Body of pancreas (tissue), 4 donors: Measurements from ENCODE around the gene DHX30. TPM values are rescaled to one million over a fixed set of nuclear protein-coding genes. Genes with fewer than 3 reads are reported as not detected.

Experiments used
- ATAC-seq: fragments of 150-250 bp; one replicate; pipeline ENCODE4 v1.9.1; 2016
- DNase-seq, 4 donors: peaks; one replicate each; pipeline ENCODE4 v3.0.0-alpha.2; 2019
- H3K27ac ChIP-seq, 4 donors: fragments of 200-600 bp; sonication (generic); 1 replicate in 3 of 4; 2 replicates in 1 of 4; pipeline versions ENCODE4 v1.5.1 to v1.6.1; 2016 to 2019; ENCODE audit warnings: mild to moderate bottlenecking in 1 of 4, mixed read lengths in 1 of 4, moderate library complexity in 1 of 4
- H3K27me3 ChIP-seq, 2 donors: fragments of 200-600 bp; sonication (generic); one replicate each; pipeline ENCODE4 v1.6.0; 2016; ENCODE audit warnings: mild to moderate bottlenecking in 1 of 2
- H3K36me3 ChIP-seq, 2 donors: fragments of 200-600 bp; sonication (generic); replicated peaks in 1 of 2; 2 replicates each; pipeline ENCODE4 v1.5.1; 2016; ENCODE audit warnings: low read depth in 2 of 2; ENCODE audit not compliant: insufficient read depth in 1 of 2
- H3K4me1 ChIP-seq: fragments of 200-600 bp; sonication (generic); one replicate; pipeline ENCODE4 v1.6.0; 2016
- H3K4me3 ChIP-seq, 2 donors: fragments of 200-600 bp; sonication (generic); 1 replicate in 1 of 2; 2 replicates in 1 of 2; pipeline ENCODE4 v1.5.1; 2016 to 2019
- H3K9me3 ChIP-seq, 3 donors: fragments of 200-600 bp; sonication (generic); 1 replicate in 2 of 3; 2 replicates in 1 of 3; pipeline ENCODE4 v1.5.1; 2016
- CTCF ChIP-seq, 7 experiments: fragments of 450-650 bp in 4 of 7; fragments of 200-600 bp in 3 of 7; sonication (generic) in 3 of 7; IDR thresholded peaks; one replicate each; pipeline ENCODE4 v1.5.1; 2016 to 2019; ENCODE audit warnings: antibody characterized with exemption in 7 of 7
- POLR2A ChIP-seq, 3 donors: fragments of 450-650 bp; IDR thresholded peaks; one replicate each; pipeline ENCODE4 v1.6.1; 2016; ENCODE audit warnings: antibody characterized with exemption in 3 of 3, mild to moderate bottlenecking in 2 of 3
- whole genome bisulfite sequencing, 2 donors: methylation state at CpG; one replicate each; pipeline ENCODE4 v1.1.5; 2017; 5-methylcytosine and 5-hydroxymethylcytosine counted together
- intact Hi-C: fragments of 100-400 bp; cut with DNase I; formaldehyde crosslinking; loops from one replicate; pipeline ENCODE4 v1.15.1; 2023
- total RNA-seq, 2 donors: library from RNA; depleted of rRNA; stranded (reverse); fragments of >200 nt; gene quantifications; one replicate each; pipeline ENCODE4 v1.1.0, GENCODE V29; 2016

DHX30 gene
- total RNA-seq, 2 donors from 2014 or later, result 28.3 to 50.4 TPM

DNA sequence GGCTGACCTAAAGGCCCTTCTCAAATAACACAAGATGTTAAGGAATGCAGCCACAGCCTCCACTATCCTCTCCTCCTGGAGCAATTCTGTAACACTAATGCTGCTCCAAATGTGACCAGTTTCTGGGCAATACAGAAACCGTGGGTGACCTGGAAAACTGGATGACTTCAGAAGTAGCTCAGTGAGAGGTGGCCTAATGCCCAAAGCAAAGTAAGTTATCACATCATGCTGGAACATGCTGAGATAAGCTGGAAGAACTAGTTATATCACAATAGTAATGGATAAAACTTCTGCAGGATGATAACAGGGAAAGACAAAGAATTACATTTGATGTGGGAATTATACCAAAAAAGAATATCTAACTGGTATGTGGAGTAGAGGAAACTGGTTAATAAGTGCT is 72.0 kb downstream of the DHX30 start:
- H3K9me3 ChIP-seq, result no peaks in the 10 kb centered on the region
- ATAC-seq (peak; percentile 47), DNase-seq (no peak)
- H3K4me3 ChIP-seq, result no peak overlapping the region
- TF ChIP-seq POLR2A (IDR thresholded peaks at IDR 0.05), result no peak
- no peak for TF ChIP-seq CTCF (IDR thresholded peaks at IDR 0.05)
- peak overlapping the region in 2 of 4 donors; percentile 16 to 27 for H3K27ac ChIP-seq
- H3K27me3 ChIP-seq, result no peaks in the 10 kb centered on the region
- peaks cover 0 to 21% of the 10 kb centered on the region in 2 donors for H3K36me3 ChIP-seq
- peaks cover 16% of the 10 kb centered on the region for H3K4me1 ChIP-seq
- intact Hi-C loops, result no loop called here
- 0 to 8% methylated on average over 1 of the region's 1 CpG for WGBS, 2 donors

GRCh38 chr3:47877290-47877689 is 74.4 kb downstream of the DHX30 start:
- TF ChIP-seq CTCF (IDR thresholded peaks at IDR 0.05) (no peak), POLR2A (IDR thresholded peaks at IDR 0.05) (no peak)
- Histone ChIP-seq H3K36me3 (peaks cover 0 to 3% of the 10 kb centered on the region in 2 donors), H3K9me3 (no peaks in the 10 kb centered on the region), H3K27me3 (no peaks in the 10 kb centered on the region), H3K27ac (no peak overlapping the region), H3K4me3 (no peak overlapping the region), H3K4me1 (peaks cover 16% of the 10 kb centered on the region)
- DNase-seq (no peak), ATAC-seq (no peak)
- intact Hi-C loops, result no loop called here
- 82 to 88% methylated on average over 3 of the region's 3 CpGs for WGBS, 2 donors

GRCh38 chr3:47877719-47878118 is 74.8 kb downstream of the DHX30 start:
- no peaks in the 10 kb centered on the region for H3K9me3 ChIP-seq
- no peaks in the 10 kb centered on the region for H3K36me3 ChIP-seq
- no peaks in the 10 kb centered on the region for H3K27me3 ChIP-seq
- ATAC-seq (no peak), DNase-seq (no peak)
- TF ChIP-seq CTCF (IDR thresholded peaks at IDR 0.05) (no peak), POLR2A (IDR thresholded peaks at IDR 0.05) (no peak)
- intact Hi-C loops, result no loop called here
- peaks cover 16% of the 10 kb centered on the region for H3K4me1 ChIP-seq
- H3K4me3 ChIP-seq, result no peak overlapping the region
- no peak overlapping the region for H3K27ac ChIP-seq

DNA sequence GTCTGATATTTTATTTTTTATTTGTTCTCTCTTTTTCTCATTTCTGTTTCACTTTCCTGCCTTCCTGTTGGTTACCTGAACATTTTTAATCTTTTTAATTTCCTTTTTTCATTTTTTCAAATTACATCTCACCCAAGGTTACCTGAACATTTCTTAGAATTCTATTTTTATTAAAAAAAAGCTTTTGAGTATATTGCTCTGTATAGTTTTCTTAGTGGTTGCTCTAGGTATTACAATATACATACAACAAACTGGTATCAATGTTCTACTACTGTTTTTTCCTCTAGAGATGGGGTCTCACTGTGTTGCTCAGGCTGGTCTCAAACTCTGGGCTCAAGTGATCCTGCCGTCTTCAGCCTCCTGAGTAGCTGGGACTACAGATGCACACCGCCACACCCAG is 79.4 kb downstream of the DHX30 start:
- no peak overlapping the region for H3K4me3 ChIP-seq
- H3K27me3 ChIP-seq, result no peaks in the 10 kb centered on the region
- no peak overlapping the region for H3K27ac ChIP-seq
- ATAC-seq (no peak), DNase-seq (no peak)
- no peaks in the 10 kb centered on the region for H3K36me3 ChIP-seq
- TF ChIP-seq CTCF (IDR thresholded peaks at IDR 0.05) (peak in 4 of 7 experiments; percentile 7 to 28 (median 11)), POLR2A (IDR thresholded peaks at IDR 0.05) (no peak)
- intact Hi-C loops, result no loop called here
- H3K9me3 ChIP-seq, result no peaks in the 10 kb centered on the region
- WGBS, 2 donors, result 95 to 96% methylated on average over 2 of the region's 2 CpGs
- H3K4me1 ChIP-seq, result peaks cover 13% of the 10 kb centered on the region

DNA sequence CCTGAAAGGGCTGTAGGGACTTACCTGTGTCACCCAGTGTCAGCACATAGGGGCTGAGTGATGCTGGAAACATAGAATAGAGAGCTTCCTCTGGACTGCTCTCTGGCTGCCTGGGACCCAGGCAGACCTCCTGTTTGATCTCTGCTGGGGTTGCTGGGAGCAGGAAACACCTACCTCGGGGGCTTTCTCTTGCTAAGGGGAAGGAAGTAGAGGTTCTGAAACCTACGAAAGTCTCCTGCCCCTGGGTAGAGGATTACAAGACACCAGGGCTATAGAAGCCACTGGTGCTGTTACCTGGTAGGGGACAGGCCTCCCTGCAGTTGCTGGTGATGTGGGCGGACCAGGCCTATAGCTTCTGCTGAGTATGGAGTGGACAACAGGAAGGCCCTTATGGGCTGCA is 81.7 kb downstream of the DHX30 start:
- no peak for DNase-seq
- WGBS, 2 donors, result 69% methylated on average over 3 of the region's 3 CpGs; no CpG with 5 or more reads in 1 of the 2 donors
- no peak for ATAC-seq
- Histone ChIP-seq H3K27me3 (no peaks in the 10 kb centered on the region), H3K27ac (no peak overlapping the region), H3K36me3 (no peaks in the 10 kb centered on the region), H3K9me3 (no peaks in the 10 kb centered on the region), H3K4me1 (peaks cover 6% of the 10 kb centered on the region), H3K4me3 (no peak overlapping the region)
- intact Hi-C loops, result no loop called here
- TF ChIP-seq POLR2A (IDR thresholded peaks at IDR 0.05) (no peak), CTCF (IDR thresholded peaks at IDR 0.05) (no peak)
